Muscle of arm (tissue), 12 donors: ENCODE results near the gene WFDC5. TPM values are rescaled to one million over a fixed set of nuclear protein-coding genes. Genes with fewer than 3 reads are reported as not detected.
"Not testable (repeated sequence)": the region's sequence is repeated elsewhere in the genome, so short reads cannot be mapped to it uniquely, and the experiment has no call there.

Experiments used
- DNase-seq: peaks from one replicate; pipeline ENCODE4 v3.0.0-alpha.2; 2013
- polyA plus RNA-seq, 12 donors: library from polyadenylated mRNA; unstranded; fragments of 120-200 nt; gene quantifications; one replicate each; pipeline ENCODE4 v1.2.1, GENCODE V29; 2013; ENCODE audit not compliant: insufficient read length in 12 of 12

The WFDC5 gene
- polyA plus RNA-seq, 12 donors: 0.30 to 3.6 (median 0.54) TPM; not detected in 9

- no peak for DNase-seq
These were observed 26.7 kb downstream of the WFDC5 start for GRCh38 chr20:45088247-45088646.

DNA sequence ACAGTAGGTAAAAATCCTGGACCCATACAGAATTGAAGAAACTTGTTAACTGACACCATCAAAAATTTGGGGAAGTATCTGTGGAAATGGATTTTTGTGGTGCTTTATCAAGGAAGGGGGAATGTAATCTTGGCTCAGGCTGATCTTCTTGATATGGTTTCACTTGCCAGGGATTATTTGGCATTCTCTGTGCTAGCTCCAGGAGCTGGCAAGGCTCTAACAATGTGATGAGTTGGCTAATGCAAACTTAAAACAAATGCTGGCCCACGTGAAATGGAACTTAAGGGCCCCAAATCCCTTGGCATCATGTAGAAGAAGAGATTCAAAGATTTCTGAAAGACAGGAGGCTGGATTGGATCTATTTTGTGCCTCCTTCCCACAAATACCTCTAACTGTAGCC, 27.2 kb downstream of the WFDC5 start:
- no peak for DNase-seq

GRCh38 chr20:45087097-45087790, 27.7 kb downstream of the WFDC5 start:
- DNase-seq: no peak

DNA sequence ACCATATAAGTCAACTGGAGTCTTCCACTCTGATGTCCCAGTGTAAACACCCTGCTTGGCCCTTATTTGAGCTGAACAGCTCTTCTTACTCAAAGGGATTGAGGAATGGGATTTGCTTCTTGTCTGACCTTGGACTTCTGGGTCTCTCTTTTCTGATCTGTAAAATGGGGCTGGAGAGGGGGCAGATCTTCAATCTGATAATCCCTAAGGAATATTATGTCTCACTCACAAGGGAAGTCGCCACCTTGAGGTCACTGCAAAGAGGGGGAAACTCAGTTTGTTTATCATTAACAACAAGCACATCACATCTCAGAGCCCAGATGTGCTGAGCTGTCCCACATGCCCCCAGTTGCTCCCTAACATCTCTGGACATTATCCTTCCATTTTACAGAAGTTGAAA, 29.1 kb downstream of the WFDC5 start:
- DNase-seq: no peak

- no peak for DNase-seq
These were observed 29.7 kb downstream of the WFDC5 start for GRCh38 chr20:45085289-45085688.

GRCh38 chr20:45083127-45083526, 31.8 kb downstream of the WFDC5 start:
- no peak for DNase-seq

- no peak for DNase-seq
These were observed 32.5 kb downstream of the WFDC5 start for GRCh38 chr20:45082468-45082867.

GRCh38 chr20:45080867-45081624, 33.9 kb downstream of the WFDC5 start:
- no peak for DNase-seq

GRCh38 chr20:45077559-45077958, 37.4 kb downstream of the WFDC5 start:
- no peak for DNase-seq

DNA sequence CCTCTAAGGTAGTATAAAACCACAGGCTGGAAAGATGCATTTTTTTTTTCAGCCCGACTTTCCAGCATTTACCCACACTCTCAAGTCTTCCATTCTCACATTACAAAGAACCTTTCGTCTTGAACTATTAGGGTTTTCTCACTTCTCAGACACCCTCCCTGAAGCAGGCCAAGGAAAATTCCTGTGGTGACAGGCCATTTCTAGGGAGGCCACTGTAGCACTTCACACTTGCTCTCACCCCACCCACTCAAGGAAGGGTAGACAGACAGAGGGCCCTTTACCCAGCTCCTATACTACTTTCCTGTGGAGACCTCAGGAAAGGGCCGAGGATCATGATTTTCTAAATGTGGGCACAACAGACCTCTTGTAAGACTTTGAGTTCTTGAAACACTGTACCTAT, 41.8 kb downstream of the WFDC5 start:
- DNase-seq: no peak

GRCh38 chr20:45072066-45072465, 42.9 kb downstream of the WFDC5 start:
- DNase-seq: no peak

- DNase-seq: no peak
These were observed 43.9 kb downstream of the WFDC5 start for GRCh38 chr20:45070932-45071632.

- no peak for DNase-seq
These were observed 45.7 kb downstream of the WFDC5 start for GRCh38 chr20:45069261-45069660.

DNA sequence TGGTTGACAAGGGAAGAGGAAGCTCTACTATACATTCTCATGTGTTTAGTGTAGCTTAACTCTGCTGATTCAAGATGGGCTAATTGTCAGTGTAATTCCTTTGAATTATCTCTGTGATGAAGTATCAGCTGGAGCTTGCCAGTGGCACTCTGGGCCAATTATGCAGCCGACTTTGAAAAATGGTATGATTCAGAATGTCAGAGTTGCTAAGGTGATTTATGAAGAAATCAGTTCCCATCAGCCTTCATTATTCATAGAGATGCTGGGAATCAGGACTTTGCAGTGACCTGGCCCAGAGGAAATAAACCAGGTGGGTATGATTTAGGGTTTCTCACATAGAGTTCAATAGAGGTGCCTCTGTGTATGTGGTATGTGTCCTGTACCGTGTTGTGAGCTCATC, 47.4 kb downstream of the WFDC5 start:
- no peak for DNase-seq

DNA sequence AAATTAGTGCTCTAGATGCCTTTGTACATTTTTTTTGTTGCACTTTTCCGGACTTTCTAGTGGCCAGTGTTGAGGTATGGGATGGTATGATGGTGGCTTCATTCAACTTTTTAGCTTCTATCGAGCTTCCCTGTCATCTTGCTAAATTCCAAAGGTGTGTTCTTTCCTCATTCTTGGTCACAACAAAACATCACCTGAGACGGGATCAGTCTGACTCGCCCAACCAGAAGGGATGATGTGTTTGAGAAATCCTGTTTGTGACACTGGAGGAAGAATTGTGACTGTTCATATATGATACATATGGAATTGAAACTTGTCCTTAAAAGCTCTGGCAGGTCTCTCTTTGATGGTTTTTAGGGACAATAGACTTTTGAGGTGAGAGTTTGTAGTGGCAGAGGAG, 47.9 kb downstream of the WFDC5 start:
- no peak for DNase-seq

GRCh38 chr20:45066372-45066771, 48.6 kb downstream of the WFDC5 start:
- DNase-seq: no peak

DNA sequence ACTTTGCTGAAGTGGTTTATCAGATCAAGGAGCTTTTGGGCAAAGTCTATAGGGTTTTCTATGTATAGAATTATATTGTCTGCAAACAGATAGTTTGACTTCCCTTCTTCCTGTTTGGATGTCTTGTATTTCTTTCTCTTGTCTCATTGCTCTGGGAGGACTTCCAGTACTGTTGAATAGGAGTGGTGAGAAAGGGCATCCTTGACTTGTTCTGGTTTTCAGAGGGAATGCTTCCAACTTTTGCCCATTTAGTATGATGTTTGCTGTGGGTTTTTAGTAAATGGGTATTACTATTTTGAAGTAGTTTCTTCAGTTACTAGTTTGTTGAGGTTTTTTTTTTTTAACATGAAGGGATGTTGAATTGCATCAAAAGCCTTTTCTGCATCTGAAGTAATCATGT, 50.2 kb downstream of the WFDC5 start:
- no peak for DNase-seq

DNA sequence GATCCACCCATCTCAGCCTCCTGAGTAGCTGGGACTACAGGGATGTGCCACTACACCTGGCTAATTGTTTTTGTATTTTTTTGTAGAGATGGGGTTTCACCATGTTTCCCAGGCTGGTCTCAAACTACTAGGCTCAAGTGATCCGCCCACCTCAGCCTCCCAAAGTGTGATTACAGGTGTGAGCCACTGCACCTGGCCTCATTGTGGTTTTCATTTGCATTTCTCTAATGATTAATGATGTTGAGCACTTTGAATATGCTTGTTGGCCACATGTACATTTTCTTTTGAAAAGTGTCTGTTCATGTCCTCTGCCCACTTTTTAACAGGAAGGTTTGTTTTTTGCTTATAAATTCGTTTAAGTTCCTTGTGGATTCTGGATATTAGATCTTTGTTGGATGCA, 51.9 kb downstream of the WFDC5 start:
- DNase-seq: not testable (repeated sequence)

GRCh38 chr20:45061244-45061643, 53.7 kb downstream of the WFDC5 start:
- no peak for DNase-seq

GRCh38 chr20:45060294-45060693, 54.7 kb downstream of the WFDC5 start:
- DNase-seq: no peak
